Muscle of leg (tissue), 11 donors: ENCODE results near the gene ALPK3. TPM values are rescaled to one million over a fixed set of nuclear protein-coding genes. Genes with fewer than 3 reads are reported as not detected.
A peak's percentile ranks its signal among the peaks of the same experiment; 100 is the strongest.

ENCODE experiments used
- DNase-seq: peaks from one replicate; pipeline ENCODE4 v3.0.0; 2013
- H3K27ac ChIP-seq: one replicate; pipeline ENCODE4 v1.5.1; 2013; ENCODE audit warnings: mild to moderate bottlenecking, low read length, control low read depth
- H3K27me3 ChIP-seq: one replicate; pipeline ENCODE4 v1.6.1; 2013; ENCODE audit warnings: low read length; ENCODE audit not compliant: control insufficient read depth, insufficient read depth
- H3K36me3 ChIP-seq: one replicate; pipeline ENCODE4 v1.6.1; 2013; ENCODE audit warnings: low read length; ENCODE audit not compliant: control insufficient read depth, insufficient read depth
- H3K4me1 ChIP-seq: one replicate; pipeline ENCODE4 v1.6.1; 2013; ENCODE audit warnings: low read length; ENCODE audit not compliant: control insufficient read depth, insufficient read depth
- H3K4me3 ChIP-seq: one replicate; pipeline ENCODE4 v1.5.1; 2013; ENCODE audit warnings: low read length, control low read depth
- H3K9me3 ChIP-seq: replicated peaks from 2 replicates; pipeline ENCODE4 v1.6.1; 2013; ENCODE audit warnings: low read depth, low read length; ENCODE audit not compliant: control insufficient read depth
- WGBS: methylation state at CpG from one replicate; pipeline ENCODE4 v1.1.5; 2013; ENCODE audit warnings: missing lambda C conversion rate; ENCODE audit not compliant: insufficient coverage; 5-methylcytosine and 5-hydroxymethylcytosine counted together
- polyA plus RNA-seq, 8 donors: library from polyadenylated mRNA; unstranded; fragments of 120-200 nt; gene quantifications; one replicate each; pipeline versions ENCODE4 v1.2.1 to v1.2.3, GENCODE V29; 2013; ENCODE audit warnings: inconsistent platforms in 1 of 8, low replicate concordance in 1 of 8; ENCODE audit not compliant: insufficient read length in 8 of 8, insufficient read depth in 1 of 8
- total RNA-seq: library from RNA; stranded (reverse); fragments of 120-200 nt; gene quantifications from one replicate; pipeline ENCODE4 v1.2.4, GENCODE V29; 2013

Gene ALPK3
- total and polyA plus RNA-seq, 9 donors: 35.9 to 106 (median 69.5) TPM

DNA sequence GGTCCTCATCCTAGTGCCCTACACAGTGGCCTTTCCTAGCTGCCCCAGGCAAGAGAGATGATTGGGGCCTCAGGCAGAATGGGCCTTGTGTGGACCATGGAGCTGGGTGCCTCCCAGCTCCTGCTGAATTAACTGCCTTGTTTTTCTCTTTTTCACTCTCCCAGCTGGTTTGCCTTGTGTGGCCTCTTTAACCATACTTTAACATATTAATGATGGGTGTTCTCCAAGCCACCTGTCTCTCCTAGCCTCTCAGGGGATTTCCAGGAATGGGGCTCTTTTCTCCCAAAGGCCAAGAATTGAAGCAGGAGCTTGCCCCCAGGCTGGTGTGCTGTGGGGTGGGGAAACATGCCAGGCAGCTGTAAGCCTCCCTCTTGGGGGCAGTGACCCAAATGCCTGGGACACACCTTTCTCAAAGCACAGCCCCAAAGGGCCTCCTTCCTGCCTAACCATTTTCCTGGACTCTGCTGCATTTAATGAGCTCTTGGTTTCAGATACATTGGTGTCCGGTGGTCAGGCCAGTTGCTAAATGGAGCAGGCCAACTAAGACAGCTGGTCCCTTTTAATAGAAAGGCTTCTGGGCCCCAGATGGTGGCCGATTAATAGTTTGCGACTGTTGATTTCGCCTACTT is 5.6 kb downstream of the ALPK3 start:
- Histone ChIP-seq H3K4me3 (no peak overlapping the region), H3K27me3 (no peaks in the 10 kb centered on the region), H3K9me3 (no peaks in the 10 kb centered on the region), H3K27ac (peak overlapping the region; percentile 96), H3K4me1 (peaks cover 95% of the 10 kb centered on the region), H3K36me3 (peaks cover 59% of the 10 kb centered on the region)
- peak; percentile 94 for DNase-seq
- 51% methylated on average over 4 of the region's 4 CpGs for WGBS

DNA sequence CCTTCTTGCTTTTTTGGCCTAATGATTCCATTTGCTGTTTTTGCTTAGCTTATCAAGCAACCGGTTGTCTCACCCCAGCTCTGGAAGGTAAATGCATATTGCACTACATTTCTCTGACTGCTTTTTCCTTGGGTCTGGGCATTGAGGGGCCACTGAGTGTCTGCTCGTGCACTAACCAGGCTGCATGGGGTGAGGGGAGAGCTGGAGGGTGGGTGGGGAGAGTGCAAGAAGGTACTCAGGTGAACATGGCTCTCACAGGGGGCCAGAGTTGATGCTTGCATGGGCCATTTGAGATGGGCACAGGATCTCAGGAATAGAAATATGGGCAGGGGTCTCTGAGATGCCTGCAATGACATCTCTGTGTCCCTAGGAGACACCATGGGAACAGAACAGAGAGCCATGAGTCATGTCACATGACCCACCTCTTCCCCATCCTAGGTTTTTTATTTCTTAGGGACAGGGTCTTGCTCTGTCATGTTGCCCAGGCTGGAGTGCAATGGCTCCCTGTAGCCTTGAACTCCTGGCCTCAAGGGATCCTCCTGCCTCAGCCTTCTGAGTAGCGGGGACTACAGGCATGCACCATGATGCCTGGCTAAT is 6.2 kb downstream of the ALPK3 start:
- DNase-seq: no peak
- WGBS: 50% methylated on average over 3 of the region's 3 CpGs
- H3K9me3 ChIP-seq: no peaks in the 10 kb centered on the region
- no peak overlapping the region for H3K4me3 ChIP-seq
- no peaks in the 10 kb centered on the region for H3K27me3 ChIP-seq
- H3K27ac ChIP-seq: peak overlapping the region; percentile 96
- peaks cover 94% of the 10 kb centered on the region for H3K4me1 ChIP-seq
- peaks cover 64% of the 10 kb centered on the region for H3K36me3 ChIP-seq

DNA sequence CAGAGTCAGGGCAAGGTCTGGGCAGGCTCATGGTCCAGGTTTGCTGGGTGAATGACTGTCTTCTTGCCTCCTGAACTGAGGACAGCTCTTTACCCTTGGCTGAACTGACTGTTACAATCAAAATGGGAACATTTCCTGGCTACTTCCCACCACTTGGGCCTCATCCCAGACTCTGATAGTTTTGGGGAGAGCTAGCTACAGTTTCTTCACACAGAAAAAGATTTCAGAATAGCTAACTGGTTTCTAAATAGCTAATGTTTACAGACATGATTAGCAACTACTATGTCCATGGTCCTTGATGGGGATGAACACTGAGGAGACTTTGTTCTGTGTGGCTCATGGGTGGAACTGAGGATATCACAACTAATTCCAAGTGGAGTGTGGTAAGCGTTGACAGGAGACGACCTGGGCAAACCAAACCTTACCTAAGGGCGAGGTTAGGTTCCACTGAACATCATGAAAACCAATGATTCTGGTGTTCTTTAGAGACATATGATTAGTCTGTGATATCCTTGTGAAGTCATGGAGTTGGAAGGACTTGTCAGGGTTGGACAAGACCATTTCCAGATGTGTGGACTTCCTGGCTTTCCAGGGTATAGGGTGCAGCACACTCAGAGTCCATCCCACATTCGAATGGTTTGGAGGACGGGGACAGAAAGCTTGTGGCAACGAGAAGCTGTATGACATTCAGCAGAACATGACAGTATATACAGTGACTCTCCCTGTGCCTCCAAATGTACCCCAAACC is 7.3 kb downstream of the ALPK3 start:
- H3K4me3 ChIP-seq: no peak overlapping the region
- peak overlapping the region; percentile 96 for H3K27ac ChIP-seq
- no peaks in the 10 kb centered on the region for H3K27me3 ChIP-seq
- no peaks in the 10 kb centered on the region for H3K9me3 ChIP-seq
- H3K4me1 ChIP-seq: peaks cover 87% of the 10 kb centered on the region
- DNase-seq: peak; percentile 98
- 62% methylated on average over 6 of the region's 6 CpGs for WGBS
- peaks cover 69% of the 10 kb centered on the region for H3K36me3 ChIP-seq

DNA sequence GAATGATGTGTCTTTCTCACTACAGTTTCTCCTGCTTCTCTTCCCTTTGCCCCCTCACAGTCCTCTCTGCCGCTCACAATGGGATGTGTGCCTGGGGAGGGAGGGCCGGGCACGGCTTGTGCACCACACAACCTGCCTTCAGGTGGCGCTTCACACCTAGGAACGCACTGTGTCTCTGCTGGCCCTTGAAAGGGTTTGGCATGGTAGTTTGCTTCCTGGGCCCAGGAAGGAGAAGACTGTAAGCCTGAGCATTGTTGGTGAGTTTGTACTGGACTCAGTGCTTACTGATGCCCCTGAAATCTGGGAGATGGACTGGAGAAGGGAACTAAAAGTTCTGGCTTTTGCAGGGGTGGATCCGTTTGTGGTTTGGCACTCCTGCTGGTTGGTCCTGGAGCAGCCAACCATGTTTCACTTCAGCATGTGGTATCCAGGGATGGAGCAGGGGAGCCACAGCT is 9.2 kb downstream of the ALPK3 start:
- Histone ChIP-seq H3K36me3 (peaks cover 63% of the 10 kb centered on the region), H3K27ac (peak overlapping the region; percentile 50), H3K9me3 (no peaks in the 10 kb centered on the region), H3K4me3 (no peak overlapping the region), H3K4me1 (peaks cover 69% of the 10 kb centered on the region), H3K27me3 (no peaks in the 10 kb centered on the region)
- no peak for DNase-seq
- WGBS: 59% methylated on average over 5 of the region's 6 CpGs

DNA sequence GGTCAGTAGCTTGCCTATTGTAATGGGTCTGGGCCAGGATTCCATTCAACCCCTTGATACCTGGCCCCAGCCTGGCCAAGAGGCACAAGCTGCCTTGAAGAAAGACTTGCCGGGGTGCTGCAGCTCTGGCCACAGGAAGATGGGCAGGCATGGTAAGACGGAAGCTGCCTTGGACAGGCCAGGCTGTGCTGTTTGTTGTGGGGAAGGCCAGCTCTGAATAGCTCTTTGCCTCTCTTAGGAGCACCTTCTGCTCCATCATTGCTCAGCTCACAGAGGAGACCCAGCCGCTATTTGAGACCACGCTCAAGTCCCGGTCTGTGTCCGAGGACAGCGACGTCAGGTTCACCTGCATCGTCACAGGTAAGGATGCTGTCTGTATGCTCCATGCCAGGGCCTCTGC is 10.1 kb downstream of the ALPK3 start:
- peaks cover 64% of the 10 kb centered on the region for H3K4me1 ChIP-seq
- H3K27me3 ChIP-seq: no peaks in the 10 kb centered on the region
- H3K4me3 ChIP-seq: no peak overlapping the region
- H3K9me3 ChIP-seq: no peaks in the 10 kb centered on the region
- no peak overlapping the region for H3K27ac ChIP-seq
- H3K36me3 ChIP-seq: peaks cover 61% of the 10 kb centered on the region
- DNase-seq: no peak
- 93% methylated on average over 8 of the region's 9 CpGs for WGBS

DNA sequence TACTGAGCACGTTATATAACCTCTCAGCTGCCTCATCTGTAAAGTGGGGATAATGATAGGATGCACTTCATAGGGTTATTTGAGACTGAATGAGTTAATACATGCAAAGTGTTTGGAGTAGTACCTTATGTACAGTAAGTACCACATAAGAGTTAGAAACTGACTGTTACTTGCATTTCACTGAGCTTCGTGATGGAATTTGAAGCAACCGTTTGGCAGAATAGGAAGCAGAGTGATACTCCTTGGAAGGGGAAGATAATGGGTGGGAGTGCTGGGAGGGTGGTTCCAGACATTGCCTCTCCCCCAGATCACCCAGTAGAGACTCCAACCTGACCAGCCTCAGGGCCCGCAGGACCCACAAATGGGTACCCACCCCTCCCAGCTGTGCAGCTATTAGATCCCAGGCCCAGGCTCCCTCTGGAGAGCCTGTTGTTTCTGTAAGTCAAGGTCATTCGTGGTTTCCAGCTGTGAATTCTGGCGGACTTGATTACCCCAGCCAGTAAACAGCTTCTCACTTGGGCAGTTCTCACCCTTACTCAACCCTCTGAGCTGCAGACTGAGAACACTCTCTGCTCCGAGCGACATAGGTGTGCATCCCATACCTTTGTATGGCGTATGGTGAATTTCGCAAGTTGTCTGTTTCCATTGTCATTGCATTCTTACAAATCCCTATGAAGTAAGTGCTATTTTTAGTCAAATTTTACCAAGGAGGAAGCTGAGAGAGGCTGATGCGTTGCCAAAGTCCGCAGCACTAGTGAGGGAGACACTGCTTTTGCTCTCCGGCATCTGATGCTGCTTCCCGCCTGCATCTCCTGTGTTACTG is 11.1 kb downstream of the ALPK3 start:
- H3K27ac ChIP-seq: peak overlapping the region; percentile 87
- no peaks in the 10 kb centered on the region for H3K9me3 ChIP-seq
- H3K27me3 ChIP-seq: no peaks in the 10 kb centered on the region
- WGBS: 20% methylated on average over 1 of the region's 14 CpGs
- peaks cover 61% of the 10 kb centered on the region for H3K36me3 ChIP-seq
- peak; percentile 90 for DNase-seq
- no peak overlapping the region for H3K4me3 ChIP-seq
- peaks cover 61% of the 10 kb centered on the region for H3K4me1 ChIP-seq

DNA sequence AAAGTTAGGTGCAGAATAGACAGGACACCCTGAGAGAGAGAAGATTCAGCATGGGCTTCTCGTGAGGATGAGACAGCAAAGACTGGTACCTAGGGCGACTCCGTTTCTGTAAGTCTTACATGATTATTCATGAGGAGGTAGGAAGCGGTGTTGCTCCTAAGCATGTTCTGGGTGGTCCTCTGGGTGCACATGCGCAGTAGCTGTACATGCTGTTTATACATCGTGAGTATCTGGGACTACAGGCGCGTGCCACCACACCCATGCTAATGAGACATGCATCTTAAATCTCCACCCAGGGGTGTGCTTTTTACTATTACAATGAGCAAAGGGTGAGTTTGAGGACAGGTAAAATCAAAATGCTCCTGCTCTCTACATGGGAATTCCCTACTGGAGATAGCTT is 12.3 kb downstream of the ALPK3 start:
- H3K27ac ChIP-seq: peak overlapping the region; percentile 87
- DNase-seq: no peak
- H3K4me3 ChIP-seq: no peak overlapping the region
- H3K9me3 ChIP-seq: no peaks in the 10 kb centered on the region
- no peaks in the 10 kb centered on the region for H3K27me3 ChIP-seq
- peaks cover 56% of the 10 kb centered on the region for H3K4me1 ChIP-seq
- WGBS: 89% methylated on average over 4 of the region's 8 CpGs
- H3K36me3 ChIP-seq: peaks cover 62% of the 10 kb centered on the region

DNA sequence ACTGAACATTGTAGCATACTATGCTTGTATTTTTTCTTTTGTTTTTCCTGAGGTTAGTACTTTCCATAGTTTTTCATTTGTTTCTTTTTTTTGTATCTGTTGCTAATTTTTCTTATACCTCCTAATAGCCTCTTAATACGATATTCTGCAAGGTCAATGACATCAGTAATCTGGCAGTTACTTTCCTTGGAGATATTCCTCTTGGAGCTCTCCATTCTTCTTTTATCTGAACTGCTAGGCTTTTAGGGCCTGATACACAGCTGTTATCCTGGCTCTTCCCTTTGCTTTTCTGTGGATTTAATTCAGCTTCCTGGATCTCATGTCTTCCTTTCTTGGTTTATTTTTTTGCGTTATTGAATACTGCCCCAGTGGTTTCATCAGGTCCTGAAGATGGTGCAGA is 12.9 kb downstream of the ALPK3 start:
- DNase-seq: peak; percentile 80
- no peak overlapping the region for H3K4me3 ChIP-seq

DNA sequence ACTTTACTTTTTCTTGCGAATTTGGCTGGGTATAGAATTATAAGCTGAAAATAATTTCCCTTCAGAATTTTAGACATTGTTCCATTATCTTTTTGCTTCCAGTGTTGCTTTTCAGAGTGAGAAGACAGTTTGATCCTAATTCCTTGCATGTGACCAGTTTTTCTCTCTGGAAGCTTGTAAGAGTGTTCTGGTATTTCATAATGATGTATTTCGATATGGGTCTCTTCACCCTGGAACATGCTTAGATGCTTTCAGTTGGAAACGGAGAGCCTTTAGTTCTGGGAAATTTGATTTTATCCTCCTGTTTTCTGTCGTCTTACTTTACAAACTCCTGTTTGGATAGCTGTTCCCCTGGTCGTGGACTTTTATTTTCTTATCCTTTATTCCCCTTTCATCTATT is 13.9 kb downstream of the ALPK3 start:
- Histone ChIP-seq H3K36me3 (peaks cover 58% of the 10 kb centered on the region), H3K9me3 (no peaks in the 10 kb centered on the region), H3K27me3 (no peaks in the 10 kb centered on the region), H3K4me1 (peaks cover 55% of the 10 kb centered on the region), H3K27ac (no peak overlapping the region), H3K4me3 (no peak overlapping the region)
- no CpG with 5 or more reads among the region's 5 CpGs for WGBS
- DNase-seq: no peak

More for the DNA sequence above, 12.9 kb downstream of the ALPK3 start:
- Histone ChIP-seq H3K27me3 (no peaks in the 10 kb centered on the region), H3K36me3 (peaks cover 57% of the 10 kb centered on the region), H3K9me3 (no peaks in the 10 kb centered on the region), H3K4me1 (peaks cover 56% of the 10 kb centered on the region), H3K27ac (no peak overlapping the region)
- no CpG with 5 or more reads among the region's 2 CpGs for WGBS

DNA sequence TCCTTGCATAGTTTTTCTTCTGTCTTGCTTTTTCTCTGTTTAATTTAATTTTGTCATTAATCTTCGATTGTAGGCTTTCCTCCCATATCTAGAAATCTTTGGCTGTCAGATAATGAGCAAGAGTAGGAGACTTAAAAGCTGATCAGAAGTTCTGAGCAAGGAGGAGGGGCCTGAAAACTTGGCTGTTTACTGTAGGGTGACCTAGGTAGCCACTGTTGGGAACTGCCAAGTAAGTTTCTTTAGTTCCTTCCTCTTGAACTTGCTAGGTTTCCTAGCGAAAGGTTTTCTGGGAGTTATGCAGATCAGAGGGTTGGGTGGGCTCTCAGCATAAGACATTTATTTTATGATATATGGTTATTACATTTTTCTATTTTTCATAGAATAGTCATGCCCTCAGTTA is 14.5 kb downstream of the ALPK3 start:
- WGBS: no CpG with 5 or more reads among the region's 2 CpGs
- Histone ChIP-seq H3K4me3 (no peak overlapping the region), H3K27ac (peak overlapping the region; percentile 16), H3K9me3 (no peaks in the 10 kb centered on the region), H3K27me3 (no peaks in the 10 kb centered on the region), H3K36me3 (peaks cover 59% of the 10 kb centered on the region), H3K4me1 (peaks cover 54% of the 10 kb centered on the region)
- no peak for DNase-seq
